HepG2 (cell line): ENCODE measurements around the gene CDC20. TPM values are rescaled to one million over a fixed set of nuclear protein-coding genes. Genes with fewer than 3 reads are reported as not detected.

ENCODE experiments used
- CBX2 ChIP-seq, 2 experiments: fragments of 200-600 bp in 1 of 2; sonication (generic); formaldehyde crosslinking in 1 of 2; IDR thresholded peaks; 2 replicates each; pipeline versions ENCODE4 v1.7.0 to v1.8.1; 2018 to 2022; ENCODE audit warnings: low read depth in 2 of 2, low read length in 1 of 2, mild to moderate bottlenecking in 1 of 2, missing genetic modification reagents in 1 of 2
- CREM ChIP-seq, 2 experiments: sonication (generic) in 1 of 2; formaldehyde crosslinking in 1 of 2; IDR thresholded peaks; 2 replicates each; pipeline versions ENCODE4 v1.4.0 to v1.6.1; 2016 to 2020; ENCODE audit warnings: antibody characterized with exemption in 1 of 2, mild to moderate bottlenecking in 1 of 2, missing genetic modification reagents in 1 of 2
- E2F1 ChIP-seq: sonication (generic); formaldehyde crosslinking; IDR thresholded peaks from 2 replicates; pipeline ENCODE4 v1.5.0; 2020; ENCODE audit warnings: missing genetic modification reagents
- ESRRA ChIP-seq: sonication (generic); formaldehyde crosslinking; IDR thresholded peaks from 2 replicates; pipeline ENCODE4 v1.5.1; 2020; ENCODE audit warnings: mild to moderate bottlenecking, low read depth, missing genetic modification reagents
- HIC2 ChIP-seq: sonication (generic); formaldehyde crosslinking; IDR thresholded peaks from 2 replicates; pipeline ENCODE4 v1.9.0; 2022; ENCODE audit warnings: low read depth, missing genetic modification reagents
- HMG20B ChIP-seq: conservative IDR thresholded peaks from 2 replicates; pipeline ENCODE4 v1.6.1; 2016; ENCODE audit warnings: missing genetic modification reagents, missing compliant biosample characterization
- IKZF5 ChIP-seq: IDR thresholded peaks from 2 replicates; pipeline ENCODE4 v1.6.1; 2018; ENCODE audit warnings: missing genetic modification reagents, mild to moderate bottlenecking, missing compliant biosample characterization
- KLF11 ChIP-seq: IDR thresholded peaks from 2 replicates; pipeline ENCODE4 v1.6.1; 2016; ENCODE audit warnings: missing compliant biosample characterization
- NFE2 ChIP-seq: sonication (generic); formaldehyde crosslinking; IDR thresholded peaks from 2 replicates; pipeline ENCODE4 v1.4.0; 2020; ENCODE audit warnings: missing genetic modification reagents
- PRPF4 ChIP-seq: fragments of 200-400 bp; formaldehyde crosslinking; IDR thresholded peaks from 2 replicates; pipeline ENCODE4 v1.6.1; 2016; ENCODE audit warnings: low read length, low read depth; ENCODE audit not compliant: poor library complexity, severe bottlenecking
- RBM39 ChIP-seq: fragments of 200-400 bp; formaldehyde crosslinking; IDR thresholded peaks from one replicate; pipeline ENCODE4 v1.6.1; 2018; ENCODE audit warnings: antibody characterized with exemption, mild to moderate bottlenecking, low read depth, low read length; ENCODE audit not compliant: poor library complexity, severe bottlenecking
- RFXAP ChIP-seq: sonication (generic); formaldehyde crosslinking; IDR thresholded peaks from 2 replicates; pipeline ENCODE4 v1.4.0; 2020; ENCODE audit warnings: missing genetic modification reagents, borderline replicate concordance
- SNAI1 ChIP-seq: sonication (generic); formaldehyde crosslinking; IDR thresholded peaks from 2 replicates; pipeline ENCODE4 v1.5.0; 2020; ENCODE audit warnings: mild to moderate bottlenecking, missing genetic modification reagents, borderline replicate concordance
- TBX3 ChIP-seq: fragments of 450-650 bp; IDR thresholded peaks from 2 replicates; pipeline ENCODE4 v1.6.1; 2017; ENCODE audit warnings: antibody characterized with exemption, mild to moderate bottlenecking, inconsistent platforms, borderline replicate concordance
- THRA ChIP-seq: sonication (generic); formaldehyde crosslinking; IDR thresholded peaks from 2 replicates; pipeline ENCODE4 v1.4.0; 2020; ENCODE audit warnings: missing genetic modification reagents, borderline replicate concordance
- ZBTB39 ChIP-seq: sonication (generic); formaldehyde crosslinking; IDR thresholded peaks from 2 replicates; pipeline ENCODE4 v1.5.0; 2020; ENCODE audit warnings: missing genetic modification reagents
- ZNF224 ChIP-seq: sonication (generic); formaldehyde crosslinking; IDR thresholded peaks from 2 replicates; pipeline ENCODE4 v1.5.0; 2020; ENCODE audit warnings: mild to moderate bottlenecking, missing genetic modification reagents
- ZNF256 ChIP-seq: sonication (generic); formaldehyde crosslinking; conservative IDR thresholded peaks from 2 replicates; pipeline ENCODE4 v1.4.0; 2020; ENCODE audit warnings: missing genetic modification reagents
- ZNF607 ChIP-seq: sonication (generic); formaldehyde crosslinking; IDR thresholded peaks from 2 replicates; pipeline ENCODE4 v1.5.1; 2020; ENCODE audit warnings: missing genetic modification reagents, mild to moderate bottlenecking, borderline replicate concordance
- polyA plus RNA-seq, 8 experiments: library from polyadenylated mRNA; depleted of rRNA in 3 of 8; stranded (reverse) in 7 of 8; unstranded in 1 of 8; fragments of >200 nt; fragmentation: Illumina TruSeq in 4 of 8; extraction: Trizol in 4 of 8; gene quantifications; 2 replicates each; pipeline versions ENCODE4 v1.2.1 to v1.2.3, GENCODE V29; 2011 to 2016; ENCODE audit warnings: low read depth in 4 of 8, missing spikeins in 1 of 8, mixed read lengths in 1 of 8; ENCODE audit not compliant: insufficient read depth in 1 of 8
- total RNA-seq, 5 experiments: library from RNA; depleted of rRNA; stranded (reverse); fragments of >200 nt; fragmentation: Illumina TruSeq; extraction: Trizol; gene quantifications; 2 replicates each; pipeline ENCODE4 v1.2.3, GENCODE V29; 2016; ENCODE audit warnings: low read depth in 1 of 5

Gene CDC20
- total and polyA plus RNA-seq, 2 of the 13 experiments (the other 11 are each of a cell fraction or from before 2014, with no cell fraction given): 57.9 to 90.0 TPM

- TF ChIP-seq HIC2 (peak; percentile 37; the same call in 1 of the 2 replicates), HMG20B (CRISPR knock-in tag) (peak; percentile 60; the same call in 1 of the 2 replicates), TBX3 (no peak), ZBTB39 (CRISPR knock-in tag) (no peak), CREM (IDR thresholded peaks at IDR 0.05) (no peak), CREM (CRISPR knock-in tag; IDR thresholded peaks at IDR 0.05) (no peak), SNAI1 (CRISPR knock-in tag) (no peak), RFXAP (peak; percentile 69), E2F1 (CRISPR knock-in tag) (peak; percentile 69; the same call in 1 of the 2 replicates), ESRRA (CRISPR knock-in tag) (no peak; the same call in 1 of the 2 replicates), ZNF256 (CRISPR knock-in tag) (0 out of 2 replicates have a peak, but pooled peaks have one; percentile 31), RBM39 (no peak), IKZF5 (CRISPR knock-in tag) (peak; percentile 83), ZNF607 (CRISPR knock-in tag) (peak; percentile 73), PRPF4 (no peak), ZNF224 (peak; percentile 70; the same call in 1 of the 2 replicates), THRA (CRISPR knock-in tag) (peak; percentile 65), NFE2 (CRISPR knock-in tag) (no peak), CBX2 (IDR thresholded peaks at IDR 0.05; ENCODE audit: low read depth, low read length) (no peak), CBX2 (CRISPR knock-in tag; IDR thresholded peaks at IDR 0.05; ENCODE audit: low read depth) (no peak), KLF11 (CRISPR knock-in tag) (peak; percentile 94)
These were observed 9.3 kb downstream of the CDC20 start, which contains the start of gene ELOVL1 (continued) for GRCh38 chr1:43367904-43368645.
